GM10248 (cell line): ENCODE results near the gene FASN.
A peak's percentile ranks its signal among the peaks of the same experiment; 100 is the strongest.

Source experiments
- CTCF ChIA-PET: fragments of 300-600 bp; sonication (Branson Sonifier 250); formaldehyde crosslinking; extraction: SDS; loops from one replicate; lab custom pipeline; 2021; ENCODE audit warnings: antibody characterized with exemption; lab: Yijun Ruan, JAX
- POLR2A ChIA-PET: fragments of 350-650 bp; sonication (Branson Sonifier 250); formaldehyde crosslinking; extraction: SDS; loops from one replicate; lab custom pipeline; 2020; ENCODE audit warnings: antibody characterized with exemption; lab: Yijun Ruan, JAX
- DNase-seq: peaks from one replicate; pipeline ENCODE4 v3.0.0; 2012; ENCODE audit errors: extremely low spot score
- CTCF ChIP-seq: IDR thresholded peaks from 2 replicates; pipeline ENCODE4 v1.5.1; 2012; ENCODE audit warnings: mild to moderate bottlenecking, low read depth; ENCODE audit errors: extremely low read depth, missing control alignments, control extremely low read depth

Gene FASN

GRCh38 chr17:82073446-82073845, 24.6 kb downstream of the FASN start:
- POLR2A ChIA-PET: no interaction called here
- CTCF ChIA-PET: interaction anchor here (0.7 to 1.6 kb wide), 3 partner anchors 20 to 114 kb away, joined by 3 to 5 read pairs (median 3); partner anchors contain the start of gene DCXR
- no peak for TF ChIP-seq CTCF
- no peak for DNase-seq

DNA sequence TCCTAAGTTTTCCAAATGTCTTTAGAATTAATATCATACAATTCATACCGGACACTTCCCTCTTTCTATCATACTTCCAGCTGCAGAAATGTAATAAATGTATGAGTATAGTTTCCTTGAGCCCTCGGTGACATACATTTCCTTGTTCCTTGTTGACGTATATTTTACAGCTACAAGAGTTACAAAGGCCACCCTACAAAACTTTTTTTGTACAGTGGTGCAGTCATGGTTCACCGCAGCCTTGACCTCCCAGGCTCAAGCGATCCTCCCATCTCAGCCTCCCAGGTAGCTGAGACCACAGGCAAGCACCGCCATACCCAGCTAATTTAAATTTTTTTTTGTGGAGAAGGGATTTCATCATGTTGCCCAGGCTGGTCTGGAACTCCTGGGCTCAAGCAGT, 25.2 kb downstream of the FASN start:
- TF ChIP-seq CTCF: no peak
- no peak for DNase-seq
- ChIA-PET CTCF (interaction anchor here (0.7 to 1.2 kb wide), 2 partner anchors 35 to 114 kb away, joined by 3 to 5 read pairs; partner anchors contain the start of gene DCXR), POLR2A (no interaction called here)

DNA sequence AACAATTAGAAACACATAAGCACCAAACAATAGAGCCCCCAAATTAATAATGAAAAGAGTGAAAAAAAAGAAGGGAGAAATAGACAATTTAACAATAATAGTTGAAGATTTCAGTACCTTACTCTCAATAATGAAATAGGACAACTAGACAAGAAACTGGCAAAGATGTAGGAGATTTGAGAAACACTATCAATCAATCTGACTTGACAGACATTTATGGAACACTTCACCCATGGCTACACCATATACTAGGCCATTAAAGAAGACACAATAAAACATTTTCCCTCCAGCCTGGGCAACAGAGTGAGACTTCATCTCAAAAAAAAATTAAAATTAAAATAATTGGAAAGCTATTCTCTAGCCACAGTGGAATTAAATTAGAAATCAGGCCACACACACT, 27.4 kb downstream of the FASN start:
- TF ChIP-seq CTCF: no peak
- CTCF ChIA-PET: interaction anchor here (1.2 kb wide), 1 partner anchor 130 kb away, joined by 3 read pairs; no protein-coding TSS in a partner anchor
- no peak for DNase-seq
- POLR2A ChIA-PET: no interaction called here

- no peak for TF ChIP-seq CTCF
- ChIA-PET POLR2A (no interaction called here), CTCF (interaction anchor here (1.0 to 2.1 kb wide), 5 partner anchors 9 to 141 kb away, joined by 3 to 6 read pairs (median 5); partner anchors contain the start of gene DCXR)
- peak; percentile 92 for DNase-seq
Measured at GRCh38 chr17:82065638-82066303, 32.3 kb downstream of the FASN start, which contains the start of gene DUS1L. TSS of gene DUS1L (minus strand) at chr17:82065804. CDS start at chr17:82065059, 745 bp downstream.

DNA sequence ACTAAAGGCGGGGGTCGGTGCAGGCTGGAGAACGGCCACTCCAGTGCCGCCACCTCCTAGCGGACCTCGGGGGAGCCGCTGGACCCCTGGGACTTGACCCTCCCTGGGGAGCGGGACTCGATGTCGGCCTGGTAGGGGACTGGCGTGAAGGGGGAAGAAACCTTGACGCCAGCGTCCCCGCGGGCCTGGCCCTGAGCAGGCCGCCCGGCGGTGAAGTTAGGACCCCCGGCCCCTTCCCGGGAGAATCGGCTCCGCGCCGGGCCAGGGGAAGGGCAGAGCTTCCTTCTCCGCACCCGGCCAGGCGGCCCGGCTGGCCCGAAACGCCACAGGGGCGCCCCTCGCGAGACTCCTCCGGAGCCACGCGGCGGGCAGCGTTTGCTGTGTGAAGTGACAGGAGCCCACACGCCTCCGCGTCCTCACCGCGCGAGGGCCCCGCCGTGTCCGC, 32.8 kb downstream of the FASN start:
- no peak for TF ChIP-seq CTCF
- CTCF ChIA-PET: interaction anchor here (1.7 to 2.1 kb wide), 3 partner anchors 8 to 106 kb away, joined by 5 to 6 read pairs (median 5); no protein-coding TSS in a partner anchor
- DNase-seq: no peak
- POLR2A ChIA-PET: no interaction called here

DNA sequence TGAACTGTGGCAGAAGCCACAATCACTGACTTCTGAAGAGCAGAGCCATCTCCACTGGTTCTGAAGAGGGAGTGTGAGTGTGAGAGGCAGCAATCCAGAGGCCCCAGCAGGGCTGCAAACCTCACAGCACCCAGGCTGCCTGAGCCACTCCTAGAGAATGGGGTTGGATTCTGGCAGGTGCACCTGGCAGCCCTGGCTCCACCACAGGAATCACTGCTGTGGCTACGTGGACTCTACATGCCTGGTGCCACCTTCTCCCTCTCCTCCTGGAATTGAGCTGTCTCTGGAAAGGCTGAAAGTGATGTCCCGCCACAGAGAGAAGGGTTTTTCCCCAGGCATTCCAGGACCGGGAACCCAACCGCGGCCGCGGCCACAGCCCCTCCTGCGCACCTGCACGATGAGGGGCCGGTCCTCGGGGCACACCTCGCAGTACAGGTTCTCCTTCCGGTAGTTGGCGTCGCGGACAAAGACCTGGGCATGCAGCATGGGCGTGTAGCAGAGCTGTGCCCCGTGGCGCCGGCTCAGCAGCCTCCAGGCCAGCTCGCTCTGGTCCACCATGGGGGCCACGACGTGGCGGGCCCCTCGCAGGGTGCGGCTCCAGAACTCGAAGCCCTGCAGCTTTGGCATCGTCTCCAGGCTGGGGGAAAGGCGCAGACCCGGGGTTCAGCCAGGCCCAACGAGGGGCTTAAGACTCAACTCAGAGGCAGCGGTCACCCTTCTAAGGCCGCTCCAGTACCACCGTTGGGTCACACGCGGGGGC, 33.4 kb downstream of the FASN start:
- no peak for DNase-seq
- ChIA-PET POLR2A (no interaction called here), CTCF (interaction anchor here (0.9 to 2.1 kb wide), 4 partner anchors 7 to 105 kb away, joined by 3 to 5 read pairs (median 4); no protein-coding TSS in a partner anchor)
- TF ChIP-seq CTCF: no peak
